Measurements from ENCODE around the gene CD34.
"Not testable (repeated sequence)": the region's sequence is repeated elsewhere in the genome, so short reads cannot be mapped to it uniquely, and the experiment has no call there.

Gene CD34

DNA sequence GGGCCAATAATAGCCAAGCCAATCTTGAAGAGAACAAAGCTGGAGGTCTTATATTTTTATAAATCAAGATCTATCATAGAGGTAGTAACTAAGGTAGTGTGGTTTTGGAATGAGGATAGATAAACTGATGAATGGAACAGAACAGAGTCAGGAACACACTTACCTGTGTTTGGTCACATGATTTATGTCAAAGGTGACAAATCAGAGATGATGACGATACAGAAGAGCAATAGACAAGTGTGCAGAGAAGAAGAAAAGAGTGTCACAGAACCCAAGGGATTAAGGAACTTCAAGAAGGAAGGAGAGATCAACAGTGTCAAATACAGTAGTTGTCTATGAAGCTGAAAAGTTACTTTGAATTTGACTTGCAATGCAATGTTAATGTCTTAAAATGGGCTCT lies 16.1 kb upstream of the CD34 start:
- no peak for DNase-seq

DNA sequence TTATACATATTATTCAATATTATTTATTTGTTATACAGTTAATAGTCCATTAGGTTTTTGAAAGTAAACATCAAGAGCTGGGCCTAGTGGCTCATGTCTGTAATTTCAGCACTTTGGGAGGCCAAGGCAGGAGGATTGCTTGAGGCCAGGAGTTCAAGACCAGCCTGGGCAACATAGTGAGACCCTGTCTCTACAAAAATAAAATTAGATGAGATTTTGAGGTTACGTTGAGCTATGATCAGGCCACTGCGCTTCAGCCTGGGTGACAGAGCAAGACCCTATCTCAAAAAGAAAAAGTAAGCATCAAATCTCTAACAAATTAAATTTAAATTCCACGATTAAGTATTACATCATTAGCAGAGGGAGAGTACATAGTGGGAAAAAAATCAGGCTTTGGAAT lies 15.0 kb upstream of the CD34 start:
- DNase-seq, result not testable (repeated sequence)

DNA sequence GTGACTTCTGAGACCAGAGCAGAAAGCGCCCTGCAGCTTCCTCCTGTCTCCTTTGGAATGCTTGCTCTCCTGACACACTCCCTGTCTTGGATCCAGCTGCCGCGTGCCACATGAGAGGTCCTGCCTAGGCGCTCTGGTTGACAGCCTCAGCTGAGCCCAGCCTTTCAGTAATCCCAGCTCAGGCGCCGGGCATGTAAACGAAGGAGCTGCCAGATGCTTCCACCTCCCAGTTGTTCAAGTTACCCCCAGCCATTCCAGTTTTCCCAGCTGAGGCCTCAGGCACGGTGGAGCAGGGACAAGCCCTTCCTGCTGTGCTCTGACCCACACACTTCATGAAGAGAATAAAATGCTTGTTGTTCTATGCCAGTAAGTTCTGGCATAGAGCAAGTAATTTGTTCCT lies 14.3 kb upstream of the CD34 start:
- DNase-seq, result no peak

DNA sequence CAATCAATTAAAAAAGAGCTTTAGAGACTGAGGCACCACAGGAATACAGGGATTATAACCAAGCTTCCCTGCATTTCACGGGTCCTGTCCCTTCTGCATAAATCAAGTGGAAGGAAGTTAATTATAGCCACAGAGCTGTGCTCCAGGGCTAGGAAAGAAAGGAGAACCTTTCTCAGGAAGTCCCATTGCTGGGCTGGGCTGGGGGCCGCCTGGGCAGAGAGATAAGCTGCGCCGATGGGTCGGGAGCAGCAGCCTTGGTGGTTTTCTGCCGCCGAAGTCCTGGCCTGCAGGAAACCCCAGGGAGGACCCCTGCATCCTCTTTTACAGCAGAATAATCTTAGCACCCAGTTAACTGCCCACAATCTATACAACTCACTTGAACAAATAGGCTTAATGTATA lies 12.6 kb upstream of the CD34 start:
- DNase-seq, result no peak

DNA sequence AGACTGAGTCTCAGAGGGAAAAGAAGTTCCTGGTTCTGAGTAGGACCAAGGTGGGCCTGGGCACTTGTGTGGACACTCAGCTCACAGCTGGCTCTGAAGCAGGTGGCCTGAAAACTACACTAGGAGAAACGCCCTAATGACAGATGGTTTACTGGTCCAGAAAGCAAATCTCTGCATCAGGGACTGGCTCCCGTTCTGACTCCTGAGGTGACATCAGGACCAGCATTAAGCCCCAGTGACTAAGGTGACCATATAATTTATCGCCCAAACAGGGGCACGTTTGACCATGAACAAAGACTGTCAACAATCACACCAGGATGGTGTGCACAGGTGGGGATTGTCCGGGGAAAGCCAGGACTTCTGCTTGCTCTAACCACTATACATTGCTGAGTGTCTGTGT lies 12.2 kb upstream of the CD34 start:
- DNase-seq, result no peak

DNA sequence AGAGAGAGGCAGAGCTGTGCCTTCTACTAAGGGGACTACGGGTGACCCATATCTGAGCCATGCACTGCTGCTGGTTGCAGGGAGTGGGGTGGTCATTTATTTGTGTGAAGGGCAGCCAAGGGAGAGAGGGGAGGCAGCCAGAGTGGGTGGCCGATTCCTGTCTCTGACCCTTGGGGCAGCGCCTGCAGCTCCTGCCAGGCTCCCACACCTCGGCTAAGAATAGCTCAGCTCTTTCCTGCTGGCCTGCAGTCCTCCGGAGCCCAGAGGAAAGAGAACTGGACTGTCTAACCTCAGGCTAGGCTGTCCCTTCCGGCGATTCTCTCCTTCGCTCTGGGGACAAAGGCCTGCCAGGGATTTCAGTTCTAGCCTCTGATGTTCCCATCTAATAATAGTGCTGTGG lies 11.6 kb upstream of the CD34 start:
- DNase-seq, result no peak

DNA sequence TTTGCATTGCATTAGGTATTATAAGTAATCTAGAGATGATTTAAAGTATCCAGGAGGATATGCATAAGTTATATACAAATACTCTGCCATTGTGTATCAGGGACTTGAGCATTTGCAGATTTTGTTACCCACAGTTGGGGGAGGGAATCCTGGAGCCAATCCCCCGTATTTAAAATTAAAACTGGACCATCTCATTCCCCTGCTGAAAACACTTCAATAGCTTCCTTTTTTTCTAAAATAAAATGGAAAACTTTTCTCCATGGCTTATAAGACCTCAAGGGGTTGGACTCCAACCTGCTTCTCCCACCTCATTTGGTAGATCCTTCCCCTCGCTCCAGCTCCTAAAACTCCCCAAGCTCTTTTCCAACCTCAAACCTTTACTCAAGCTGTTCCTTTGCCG lies 10.4 kb upstream of the CD34 start:
- no peak for DNase-seq

DNA sequence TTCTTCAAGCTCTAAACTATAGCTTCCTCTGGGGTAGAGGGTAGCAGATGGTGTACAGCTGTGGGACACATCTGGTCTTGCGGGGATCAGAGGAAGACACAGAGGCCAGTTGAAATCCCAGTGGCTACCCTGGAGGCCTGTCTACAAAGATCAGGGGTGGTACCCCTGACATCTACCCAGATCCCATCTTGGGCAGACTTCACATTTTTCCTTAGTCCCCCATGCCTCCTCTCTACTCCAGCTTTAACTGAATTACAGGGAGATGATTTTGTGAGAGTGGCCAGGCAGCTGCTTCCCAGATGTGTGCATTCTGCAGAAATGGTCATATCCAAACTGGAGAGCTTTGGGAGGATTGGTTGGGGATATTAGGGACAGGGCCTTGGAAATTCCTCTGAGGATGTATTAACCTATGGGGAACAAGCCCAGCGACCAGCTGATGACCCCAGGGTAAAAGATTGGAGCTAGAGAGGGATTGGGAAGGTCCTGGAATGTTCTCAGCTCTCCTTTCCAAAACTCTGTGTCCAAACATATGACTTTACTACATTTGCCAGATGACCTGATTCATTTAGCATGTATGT lies 9.6 kb upstream of the CD34 start:
- no peak for DNase-seq

DNA sequence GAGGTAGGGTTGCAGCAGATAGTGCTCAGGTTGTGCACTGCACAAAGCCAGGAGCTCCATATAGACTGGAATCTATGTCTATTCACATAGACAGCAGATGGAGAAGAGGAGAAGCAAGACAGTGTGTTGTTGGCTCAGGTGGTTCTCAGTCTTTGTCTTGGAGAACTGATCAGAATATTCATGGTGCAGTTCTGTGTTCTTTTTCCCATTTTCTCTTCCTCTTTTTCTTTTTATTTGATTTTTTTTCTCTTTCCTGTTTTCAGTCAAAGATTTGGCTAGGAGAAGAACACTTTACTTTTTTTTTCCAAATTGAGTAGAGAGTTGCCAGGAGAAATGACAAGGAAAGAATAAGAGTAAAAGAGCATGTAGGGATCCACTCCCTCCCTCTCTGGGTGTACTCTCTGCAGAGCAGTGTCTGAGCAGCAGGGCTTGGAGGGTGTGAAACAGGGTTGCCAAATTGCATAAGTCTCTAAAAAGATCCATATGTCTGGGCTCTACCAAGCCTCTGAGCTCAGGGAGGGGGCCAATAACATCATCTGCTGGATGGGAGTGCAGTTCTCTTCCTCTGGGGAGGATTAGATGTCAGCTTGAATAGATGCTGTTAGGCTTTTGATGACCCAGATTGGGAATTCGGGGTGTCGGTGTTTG lies 8.7 kb upstream of the CD34 start:
- DNase-seq, result no peak

DNA sequence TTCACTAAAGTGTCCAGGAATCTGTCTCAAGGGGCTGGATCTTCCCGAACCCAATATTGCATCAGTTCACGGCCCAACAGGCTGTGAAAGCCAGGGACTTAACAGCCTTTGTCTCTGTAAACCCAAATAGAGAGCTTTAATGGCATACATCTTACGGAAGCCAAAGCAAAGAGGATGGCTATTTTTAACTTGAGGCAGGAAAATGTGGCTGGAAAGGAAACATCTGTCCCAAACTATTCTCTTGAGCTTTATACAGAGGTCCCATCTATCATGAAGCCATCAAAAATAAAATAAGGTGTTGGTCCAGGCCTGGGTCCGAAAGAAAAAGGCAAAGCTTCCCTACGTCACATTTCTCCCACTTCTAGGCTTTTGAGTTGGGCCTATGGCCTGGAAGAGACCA lies 7.7 kb upstream of the CD34 start:
- DNase-seq, result no peak

DNA sequence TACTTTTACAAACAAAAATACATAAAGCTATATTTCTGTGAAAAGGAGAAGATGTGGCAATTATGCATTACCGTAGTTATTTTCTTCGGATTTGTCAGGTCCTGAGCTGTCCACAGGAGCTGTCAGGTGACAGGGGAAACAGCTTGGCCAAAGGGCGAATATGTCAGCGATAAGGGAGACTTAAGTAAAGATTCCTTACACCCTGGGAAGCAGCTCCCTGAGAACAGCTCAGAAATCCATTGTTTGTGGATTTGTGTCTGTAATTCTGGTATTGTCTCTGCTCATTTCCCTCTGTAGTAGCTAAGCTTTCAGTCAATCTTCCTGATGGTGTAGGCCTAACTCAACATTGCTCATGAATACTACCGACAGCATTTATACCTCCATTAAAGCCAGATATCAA lies 7.1 kb upstream of the CD34 start:
- no peak for DNase-seq

DNA sequence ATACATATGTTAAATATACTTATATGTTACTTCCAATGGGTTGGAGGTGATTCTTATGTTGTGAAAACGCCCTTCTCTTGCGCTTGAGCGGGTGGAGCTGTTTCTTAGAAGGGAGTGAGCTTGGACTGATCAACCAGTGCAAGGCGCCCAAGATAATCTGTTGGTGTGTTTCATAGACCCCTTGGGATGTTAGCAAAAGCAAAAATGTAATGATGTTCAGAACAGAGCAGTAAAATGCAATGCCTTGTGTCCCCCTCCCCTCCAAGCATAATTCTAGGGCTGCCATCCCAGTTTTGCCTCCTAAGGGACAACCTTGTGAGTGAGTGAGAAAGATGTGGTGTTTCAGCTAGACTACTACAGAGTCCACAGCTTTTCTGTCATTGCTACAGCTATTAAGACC lies 6.2 kb upstream of the CD34 start:
- DNase-seq, result no peak

DNA sequence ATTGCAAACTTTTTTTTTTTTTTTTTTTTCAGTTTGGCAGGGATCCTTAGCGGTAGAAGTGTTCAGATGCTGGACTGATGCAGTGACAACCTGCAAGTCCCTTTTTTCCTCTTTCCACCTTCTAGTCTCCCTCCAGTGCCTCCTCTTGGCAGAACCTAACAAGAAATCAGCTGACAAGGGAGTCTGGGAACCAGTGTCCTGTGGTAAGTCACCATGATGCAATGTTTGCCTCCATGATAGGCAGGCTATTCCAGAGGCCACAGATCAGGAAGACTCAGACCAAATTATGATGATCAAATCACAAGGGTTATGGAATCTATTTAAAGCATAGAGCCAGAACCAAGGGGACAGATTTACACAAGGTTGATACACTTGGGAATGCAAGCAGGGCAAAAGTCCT lies 3.0 kb upstream of the CD34 start:
- no peak for DNase-seq

DNA sequence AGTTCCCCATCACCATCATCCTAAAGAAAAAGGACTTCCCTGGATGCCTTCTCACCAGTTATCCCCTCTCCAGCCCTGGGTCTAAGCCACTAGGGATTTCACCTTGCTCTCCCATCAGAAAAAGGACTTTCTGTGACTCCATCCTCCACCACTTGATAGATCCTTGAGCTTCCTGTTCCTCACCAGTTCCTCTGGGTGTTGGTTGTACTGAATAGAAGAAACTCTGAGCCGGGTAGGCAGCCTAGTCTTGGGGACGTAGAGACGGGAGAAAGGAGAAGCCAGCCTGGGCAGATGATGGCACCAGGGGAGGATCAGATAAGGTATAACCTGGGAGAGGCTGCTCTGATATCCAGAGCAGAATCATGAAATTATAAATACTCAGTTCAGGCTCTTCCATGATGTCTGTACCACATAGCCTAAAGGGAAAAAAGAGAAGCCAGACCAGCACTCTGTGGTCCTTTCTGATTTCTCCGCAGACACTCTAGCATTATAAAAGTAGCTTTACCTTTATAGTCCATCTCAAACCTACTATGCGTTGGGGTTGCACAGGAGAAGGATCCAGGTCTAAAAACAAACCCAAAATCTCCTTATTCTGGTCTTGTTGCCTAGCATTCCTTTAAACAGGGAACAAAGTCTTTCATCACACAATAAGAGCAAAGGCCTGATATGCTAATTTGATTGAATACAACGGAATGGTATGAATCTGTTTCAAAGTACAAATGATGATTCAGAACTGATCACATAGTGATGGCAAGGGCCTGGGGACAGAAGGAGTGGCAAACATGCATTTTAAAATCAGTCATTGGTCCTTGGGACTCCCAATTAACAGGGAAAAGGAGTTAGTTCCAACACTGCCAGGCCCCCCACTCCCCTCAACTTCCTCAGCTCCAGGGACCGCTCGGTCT lies 1.2 kb upstream of the CD34 start:
- DNase-seq, result no peak

DNA sequence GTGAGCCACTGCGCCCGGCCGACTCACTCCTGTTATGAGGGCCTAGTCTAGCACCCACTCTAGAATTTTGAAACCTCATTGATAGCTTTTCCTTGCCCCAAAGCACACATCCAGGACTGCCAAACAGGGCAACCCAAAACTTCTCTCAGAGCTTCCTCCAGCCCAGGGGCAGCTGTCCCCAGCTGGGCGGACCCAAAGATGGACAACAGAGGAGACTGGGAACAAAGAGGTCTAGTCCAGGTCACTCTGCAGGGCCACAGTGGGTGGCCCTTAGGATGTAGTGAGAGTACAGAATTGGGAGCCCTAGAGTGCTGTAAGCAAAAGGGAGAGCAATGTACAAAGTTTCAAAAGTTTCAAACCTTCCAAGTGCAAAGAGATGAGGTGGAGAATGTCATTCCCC lies 1.2 kb downstream of the CD34 start:
- no peak for DNase-seq

DNA sequence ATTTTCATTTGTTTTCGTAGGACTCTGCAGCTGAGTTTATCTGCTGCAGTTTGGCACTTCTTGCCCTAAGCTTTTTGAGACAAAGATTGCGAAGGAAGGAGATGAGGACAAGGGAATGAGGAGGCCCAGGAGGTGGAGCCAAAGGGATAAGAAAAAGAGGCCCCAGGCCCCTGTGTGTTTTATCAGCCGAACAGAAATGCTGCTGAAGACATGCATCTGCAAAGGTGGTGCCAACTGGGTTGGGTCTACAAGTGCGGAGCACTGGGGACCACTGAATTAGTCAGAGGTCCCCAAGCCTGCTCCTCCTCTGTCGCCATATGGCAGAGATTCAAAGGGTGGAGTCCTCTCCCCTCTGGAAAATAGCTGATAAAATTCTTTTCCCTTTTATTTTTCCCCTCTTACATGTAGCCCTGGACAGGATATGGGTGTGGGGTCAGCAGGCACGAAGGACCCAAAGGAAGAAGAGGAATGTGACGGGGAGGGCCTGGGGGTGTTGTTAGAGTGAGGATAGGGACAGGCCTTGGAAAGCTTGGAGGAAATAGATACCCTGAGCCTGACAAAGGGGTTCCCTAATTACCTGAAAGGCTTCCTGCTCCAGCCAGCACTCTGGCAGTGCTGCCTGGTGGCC lies 2.7 kb downstream of the CD34 start:
- no peak for DNase-seq

DNA sequence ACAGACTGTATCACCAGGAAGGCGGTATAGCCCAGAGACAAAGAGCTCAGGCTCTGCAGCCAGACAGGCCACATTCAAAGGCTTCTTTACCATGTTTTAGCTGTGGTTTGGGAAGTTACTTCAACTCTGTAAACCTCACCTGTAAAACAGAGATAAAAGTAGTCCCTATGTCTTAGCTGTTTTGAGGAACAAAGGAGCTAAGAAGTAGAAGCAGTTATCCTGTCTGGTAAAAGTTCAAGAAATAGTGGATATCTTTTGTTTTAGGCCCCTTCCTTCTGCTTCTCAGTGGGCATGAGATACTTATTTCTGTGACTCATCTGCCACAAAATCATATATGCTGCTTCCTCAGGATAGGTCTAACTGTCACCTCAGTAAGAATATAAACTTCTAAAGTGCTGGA lies 6.5 kb downstream of the CD34 start:
- DNase-seq, result no peak

DNA sequence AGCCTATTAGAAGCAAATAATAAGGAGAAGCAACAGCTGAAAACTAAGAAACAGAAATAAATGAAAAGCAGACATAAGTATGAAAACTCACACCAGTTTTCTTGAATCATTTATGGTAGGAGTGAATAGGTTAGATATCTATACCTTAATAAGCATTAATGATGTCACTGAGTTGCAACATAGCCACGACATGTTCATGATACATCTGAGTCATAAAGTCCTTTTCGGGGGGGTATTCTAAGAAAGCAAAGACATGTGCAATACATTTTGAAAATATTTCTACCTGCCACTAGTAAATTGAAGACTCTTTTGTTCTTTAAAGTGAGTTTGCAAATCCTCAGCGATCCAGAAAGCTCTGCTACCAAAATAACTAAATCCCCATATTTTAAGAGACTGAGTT lies 7.2 kb downstream of the CD34 start:
- DNase-seq, result no peak

DNA sequence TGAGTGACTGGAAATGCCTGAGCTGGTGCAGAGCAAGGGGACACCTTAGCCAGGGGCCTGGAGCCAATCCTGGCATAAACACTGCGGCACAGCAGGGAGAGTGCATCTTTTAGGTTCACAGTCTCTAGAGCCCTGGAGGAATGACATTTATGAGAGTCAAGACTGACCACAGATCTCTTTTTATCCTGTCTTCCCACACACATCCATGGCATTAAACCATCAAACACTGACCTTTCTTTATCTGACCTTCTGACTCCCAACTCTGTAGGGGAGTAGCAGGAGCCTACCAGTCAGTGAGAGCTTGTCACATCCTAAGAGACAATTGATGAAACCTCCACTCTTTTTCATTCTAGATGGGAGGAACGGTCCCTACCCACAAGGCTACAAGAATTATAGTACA lies 7.9 kb downstream of the CD34 start:
- DNase-seq, result no peak

DNA sequence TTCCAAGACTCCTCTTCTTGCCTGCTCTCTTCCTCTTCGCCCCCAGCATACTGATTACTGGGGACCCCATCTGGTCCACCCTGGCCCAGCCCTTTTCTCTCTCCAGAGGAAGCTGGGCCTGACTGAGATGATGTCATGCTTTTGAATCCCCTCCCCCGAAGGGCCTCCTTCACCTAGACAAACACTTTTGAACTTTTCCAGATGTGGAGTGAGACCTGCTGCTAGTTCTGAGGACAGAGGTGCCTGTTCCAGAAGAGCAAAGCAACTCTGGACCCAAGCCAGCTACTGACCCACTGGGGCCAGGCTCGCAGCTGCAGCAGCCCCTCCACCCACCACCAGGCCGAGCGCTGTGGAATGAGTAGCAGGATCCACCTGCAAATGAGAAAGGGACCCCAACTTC lies 8.4 kb downstream of the CD34 start:
- no peak for DNase-seq

DNA sequence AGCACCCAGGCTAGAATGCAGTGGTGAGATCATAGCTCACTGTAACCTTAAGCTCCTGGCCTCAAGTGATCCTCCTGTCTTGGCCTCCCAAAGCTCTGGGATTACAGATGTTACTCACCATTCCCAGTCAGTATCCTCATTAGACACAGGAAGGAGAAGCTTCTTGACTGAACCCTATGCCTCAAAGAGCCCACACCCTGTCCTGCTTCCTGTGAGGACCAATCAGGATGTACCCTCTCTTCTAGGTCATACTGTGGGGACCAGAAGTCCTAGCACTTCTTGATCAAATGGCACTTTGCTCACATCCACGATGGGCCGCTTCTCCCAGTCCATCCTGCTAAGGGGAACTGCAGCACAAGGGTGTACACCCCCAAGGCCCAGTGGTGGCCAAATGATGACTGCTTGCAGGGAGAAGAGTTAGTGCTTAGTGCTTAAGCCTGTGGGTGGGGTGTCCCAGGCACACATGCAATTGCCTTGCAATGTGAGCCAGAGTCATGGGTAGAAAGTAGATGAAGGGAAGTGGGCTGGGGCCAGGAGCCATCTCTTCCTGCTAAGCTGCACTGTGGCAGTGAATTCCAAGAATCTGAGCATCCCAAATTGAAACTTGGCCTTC lies 9.8 kb downstream of the CD34 start:
- no peak for DNase-seq

DNA sequence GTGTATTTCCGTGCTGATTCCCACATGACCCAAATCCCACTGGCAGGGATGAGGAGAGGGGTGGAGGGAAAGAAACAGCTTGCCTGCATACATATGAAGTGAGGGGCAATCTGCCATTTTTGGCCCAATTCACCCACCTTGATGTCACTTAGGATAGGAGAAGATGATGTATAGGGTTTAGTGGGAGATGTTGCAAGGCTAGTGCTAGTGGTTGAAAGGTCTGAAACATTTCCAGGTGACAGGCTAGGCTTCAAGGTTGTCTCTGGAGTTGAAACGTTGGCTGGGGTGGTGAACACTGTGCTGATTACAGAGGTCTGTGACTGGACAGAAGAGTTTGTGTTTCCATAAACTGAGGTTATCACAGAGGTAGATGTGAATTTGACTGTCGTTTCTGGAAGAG lies 12.1 kb downstream of the CD34 start:
- no peak for DNase-seq

DNA sequence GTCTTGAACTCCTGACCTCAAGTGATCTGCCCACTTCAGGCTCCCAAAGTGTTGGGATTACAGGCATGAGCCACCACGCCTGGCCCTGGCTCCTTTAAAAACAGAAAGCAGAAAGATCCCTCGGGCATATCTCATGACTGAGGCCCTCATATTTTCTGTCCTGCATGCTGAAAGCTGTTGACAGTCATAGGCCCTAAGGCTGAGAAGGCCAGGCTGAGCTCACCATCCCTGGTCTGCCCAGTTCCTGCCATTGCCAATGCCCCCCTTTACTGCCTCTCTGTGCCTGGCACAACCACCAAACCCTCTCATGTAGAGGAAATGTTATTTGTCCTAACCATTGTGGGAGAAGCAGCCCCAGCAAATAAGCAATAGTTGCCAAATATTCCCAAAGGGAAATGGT lies 12.7 kb downstream of the CD34 start:
- no peak for DNase-seq

DNA sequence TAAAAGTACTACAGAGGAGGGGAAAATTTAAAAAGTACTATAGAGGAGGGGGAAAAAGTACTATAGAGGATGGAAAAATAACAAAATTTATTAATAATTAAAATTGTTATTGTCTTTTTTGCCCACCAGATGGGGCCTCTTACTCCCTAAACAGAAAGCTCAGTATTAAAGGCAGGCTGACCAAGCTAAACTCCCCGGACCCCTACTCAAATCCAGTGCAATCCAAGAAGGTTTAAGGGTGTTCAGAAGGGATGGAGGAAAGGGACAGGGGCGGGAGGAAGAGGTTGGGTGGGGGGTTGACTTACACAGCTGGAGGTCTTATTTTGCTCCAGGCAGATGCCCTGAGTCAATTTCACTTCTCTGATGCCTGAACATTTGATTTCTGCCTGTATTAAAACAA lies 13.7 kb downstream of the CD34 start:
- no peak for DNase-seq
